ENCODE measurements around the gene HMCN2.

HMCN2 gene

GRCh38 chr9:130406278-130406895, 140.8 kb downstream of the HMCN2 start:
- no peak for FAIRE-seq
- no peak for DNase-seq (ENCODE audit: insufficient read length, low spot score)
- no peak for TF ChIP-seq POLR2A (IDR thresholded peaks at IDR 0.05; ENCODE audit: low read depth, low read length)

GRCh38 chr9:130407916-130408663, 142.5 kb downstream of the HMCN2 start:
- TF ChIP-seq POLR2A (IDR thresholded peaks at IDR 0.05; ENCODE audit: low read depth, low read length): no peak
- no peak for DNase-seq (ENCODE audit: insufficient read length, low spot score)
- FAIRE-seq: no peak

GRCh38 chr9:130408669-130409068, 143.1 kb downstream of the HMCN2 start:
- DNase-seq (ENCODE audit: insufficient read length, low spot score): no peak
- no peak for TF ChIP-seq POLR2A (IDR thresholded peaks at IDR 0.05; ENCODE audit: low read depth, low read length)
- no peak for FAIRE-seq

- TF ChIP-seq POLR2A (IDR thresholded peaks at IDR 0.05; ENCODE audit: low read depth, low read length): no peak
- DNase-seq (ENCODE audit: insufficient read length, low spot score) (no peak), FAIRE-seq (no peak)
Observed at GRCh38 chr9:130409246-130409645, 143.7 kb downstream of the HMCN2 start.

- FAIRE-seq (no peak), DNase-seq (ENCODE audit: insufficient read length, low spot score) (no peak)
- no peak for TF ChIP-seq POLR2A (IDR thresholded peaks at IDR 0.05; ENCODE audit: low read depth, low read length)
Observed at GRCh38 chr9:130410443-130410842, 144.9 kb downstream of the HMCN2 start.

- TF ChIP-seq POLR2A (IDR thresholded peaks at IDR 0.05; ENCODE audit: low read depth, low read length): no peak
- DNase-seq (ENCODE audit: insufficient read length, low spot score) (no peak), FAIRE-seq (no peak)
Observed at GRCh38 chr9:130411566-130411915, 146.0 kb downstream of the HMCN2 start.

- DNase-seq (ENCODE audit: insufficient read length, low spot score) (no peak), FAIRE-seq (no peak)
- no peak for TF ChIP-seq POLR2A (IDR thresholded peaks at IDR 0.05; ENCODE audit: low read depth, low read length)
Observed at GRCh38 chr9:130414081-130414731, 148.6 kb downstream of the HMCN2 start.

GRCh38 chr9:130414910-130415746, 149.6 kb downstream of the HMCN2 start:
- no peak for TF ChIP-seq POLR2A (IDR thresholded peaks at IDR 0.05; ENCODE audit: low read depth, low read length)
- FAIRE-seq: no peak
- no peak for DNase-seq (ENCODE audit: insufficient read length, low spot score)

- FAIRE-seq (no peak), DNase-seq (ENCODE audit: insufficient read length, low spot score) (no peak)
- no peak for TF ChIP-seq POLR2A (IDR thresholded peaks at IDR 0.05; ENCODE audit: low read depth, low read length)
Observed at GRCh38 chr9:130417602-130418001, 152.0 kb downstream of the HMCN2 start.

GRCh38 chr9:130418776-130419175, 153.2 kb downstream of the HMCN2 start:
- no peak for DNase-seq (ENCODE audit: insufficient read length, low spot score)
- TF ChIP-seq POLR2A (IDR thresholded peaks at IDR 0.05; ENCODE audit: low read depth, low read length): no peak
- FAIRE-seq: no peak

- DNase-seq (ENCODE audit: insufficient read length, low spot score) (no peak), FAIRE-seq (no peak)
- TF ChIP-seq POLR2A (IDR thresholded peaks at IDR 0.05; ENCODE audit: low read depth, low read length): no peak
Observed at GRCh38 chr9:130419521-130420035, 154.0 kb downstream of the HMCN2 start.

- FAIRE-seq (no peak), DNase-seq (ENCODE audit: insufficient read length, low spot score) (no peak)
- no peak for TF ChIP-seq POLR2A (IDR thresholded peaks at IDR 0.05; ENCODE audit: low read depth, low read length)
Observed at GRCh38 chr9:130421154-130421801, 155.7 kb downstream of the HMCN2 start.

GRCh38 chr9:130421802-130422276, 156.3 kb downstream of the HMCN2 start:
- TF ChIP-seq POLR2A (IDR thresholded peaks at IDR 0.05; ENCODE audit: low read depth, low read length): no peak
- FAIRE-seq (no peak), DNase-seq (ENCODE audit: insufficient read length, low spot score) (no peak)

Data from H54 (cell line).